ENCODE data around the gene CD80.

Gene CD80

DNA sequence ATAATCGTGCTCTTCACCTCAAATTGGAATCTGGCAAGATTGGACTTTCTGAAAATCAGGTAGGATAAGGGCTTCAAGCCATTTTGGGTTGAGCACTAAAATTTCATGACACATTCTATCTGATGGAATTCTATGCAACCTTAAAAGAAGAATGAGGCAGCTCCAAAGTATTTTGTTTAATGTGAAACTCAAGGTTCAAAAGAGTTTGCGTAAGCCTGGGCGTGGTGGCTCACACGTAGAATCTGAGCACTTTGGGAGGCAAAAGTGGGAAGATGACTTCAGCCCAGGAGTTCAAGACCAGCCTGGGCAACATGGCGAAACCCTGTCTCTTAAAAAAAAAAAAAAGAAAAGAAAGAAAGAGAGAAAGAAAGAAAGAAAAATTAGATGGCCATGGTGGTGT lies 34.7 kb upstream of the CD80 start:
- no peak overlapping the region for H3K4me3 ChIP-seq (ENCODE audit: control insufficient read depth, low read depth, low read length)
- DNase-seq (ENCODE audit: low read depth), result no peak
- no peak for TF ChIP-seq CTCF (conservative IDR thresholded peaks at IDR 0.05; ENCODE audit: control insufficient read depth, insufficient read depth, low read depth, low read length)

DNA sequence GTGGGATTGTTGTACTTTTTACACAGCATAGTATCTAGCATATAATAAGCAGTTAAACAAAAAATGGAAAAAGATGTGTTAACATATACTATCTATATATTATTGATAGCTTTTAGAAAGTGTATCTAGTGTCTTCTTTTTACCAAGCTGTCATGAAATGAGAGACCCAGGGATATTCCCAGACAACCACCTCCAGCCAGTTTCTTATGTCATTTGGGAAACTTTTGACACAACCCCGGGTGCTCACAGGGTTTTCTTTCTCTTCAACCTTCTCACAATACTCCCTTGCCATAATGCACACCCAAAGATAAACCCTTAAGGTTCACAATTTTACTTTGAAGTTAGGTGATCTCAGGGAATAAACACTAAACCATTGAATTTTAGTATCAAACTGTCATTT lies 33.4 kb upstream of the CD80 start:
- no peak overlapping the region for H3K4me3 ChIP-seq (ENCODE audit: control insufficient read depth, low read depth, low read length)
- DNase-seq (ENCODE audit: low read depth), result no peak
- TF ChIP-seq CTCF (conservative IDR thresholded peaks at IDR 0.05; ENCODE audit: control insufficient read depth, insufficient read depth, low read depth, low read length), result no peak

GRCh38 chr3:119590706-119591105 lies 31.3 kb upstream of the CD80 start:
- H3K4me3 ChIP-seq (ENCODE audit: control insufficient read depth, low read depth, low read length), result no peak overlapping the region
- no peak for DNase-seq (ENCODE audit: low read depth)
- TF ChIP-seq CTCF (conservative IDR thresholded peaks at IDR 0.05; ENCODE audit: control insufficient read depth, insufficient read depth, low read depth, low read length), result no peak

- no peak overlapping the region for H3K4me3 ChIP-seq (ENCODE audit: control insufficient read depth, low read depth, low read length)
- TF ChIP-seq CTCF (conservative IDR thresholded peaks at IDR 0.05; ENCODE audit: control insufficient read depth, insufficient read depth, low read depth, low read length), result no peak
- DNase-seq (ENCODE audit: low read depth), result no peak
Measured at GRCh38 chr3:119589102-119589773, 29.8 kb upstream of the CD80 start.

- TF ChIP-seq CTCF (conservative IDR thresholded peaks at IDR 0.05; ENCODE audit: control insufficient read depth, insufficient read depth, low read depth, low read length), result no peak
- no peak for DNase-seq (ENCODE audit: low read depth)
- no peak overlapping the region for H3K4me3 ChIP-seq (ENCODE audit: control insufficient read depth, low read depth, low read length)
Measured at GRCh38 chr3:119588112-119588511, 28.7 kb upstream of the CD80 start.

GRCh38 chr3:119586733-119587172 lies 27.3 kb upstream of the CD80 start:
- no peak for TF ChIP-seq CTCF (conservative IDR thresholded peaks at IDR 0.05; ENCODE audit: control insufficient read depth, insufficient read depth, low read depth, low read length)
- no peak for DNase-seq (ENCODE audit: low read depth)
- no peak overlapping the region for H3K4me3 ChIP-seq (ENCODE audit: control insufficient read depth, low read depth, low read length)

Measured in fibroblast of mammary gland (primary cell).